ENCODE results near the gene INTS15.

The INTS15 gene

GRCh38 chr7:6619961-6620360 is 30.1 kb downstream of the INTS15 start:
- DNase-seq, result no peak

DNA sequence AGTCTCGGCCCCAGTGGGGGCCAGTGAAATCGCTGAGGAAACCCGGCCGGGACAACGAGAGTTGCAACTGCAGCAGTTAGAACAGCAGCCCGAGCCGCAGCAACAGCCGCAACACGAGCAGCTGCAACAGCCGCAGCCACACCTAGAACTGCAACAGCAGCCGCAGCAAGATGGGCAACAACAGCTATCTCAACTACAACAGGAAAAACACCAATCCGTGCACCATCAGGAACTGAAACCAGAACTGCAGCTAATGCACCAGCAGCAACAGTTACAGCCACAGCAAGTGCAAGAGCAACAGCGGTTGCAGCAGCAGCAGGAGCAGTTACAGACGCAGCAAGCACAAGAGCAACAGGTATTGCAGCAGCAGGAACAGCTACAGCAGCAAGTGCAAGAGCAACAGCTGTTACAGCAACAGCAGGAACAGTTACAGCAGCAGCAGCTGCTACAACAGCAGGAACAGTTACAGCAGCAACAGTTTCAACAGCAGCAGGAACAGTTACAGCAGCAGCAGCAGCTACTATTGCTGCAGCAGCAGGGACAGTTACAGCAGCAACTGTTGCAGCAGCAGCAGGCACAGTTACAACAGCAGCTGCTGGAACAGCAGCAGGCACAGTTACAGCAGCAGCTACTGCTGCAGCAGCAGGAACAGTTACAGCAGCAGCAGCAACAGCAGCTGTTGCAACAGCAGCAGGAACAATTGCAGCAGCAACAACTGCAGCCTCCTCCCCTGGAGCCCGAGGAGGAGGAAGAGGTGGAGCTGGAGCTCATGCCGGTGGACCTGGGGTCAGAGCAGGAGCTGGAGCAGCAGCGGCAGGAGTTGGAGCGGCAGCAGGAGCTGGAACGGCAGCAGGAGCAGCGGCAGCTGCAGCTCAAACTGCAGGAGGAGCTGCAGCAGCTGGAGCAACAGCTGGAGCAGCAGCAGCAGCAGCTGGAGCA is 31.6 kb downstream of the INTS15 start:
- no peak for DNase-seq

GRCh38 chr7:6622134-6622710 is 32.4 kb downstream of the INTS15 start:
- no peak for DNase-seq

DNA sequence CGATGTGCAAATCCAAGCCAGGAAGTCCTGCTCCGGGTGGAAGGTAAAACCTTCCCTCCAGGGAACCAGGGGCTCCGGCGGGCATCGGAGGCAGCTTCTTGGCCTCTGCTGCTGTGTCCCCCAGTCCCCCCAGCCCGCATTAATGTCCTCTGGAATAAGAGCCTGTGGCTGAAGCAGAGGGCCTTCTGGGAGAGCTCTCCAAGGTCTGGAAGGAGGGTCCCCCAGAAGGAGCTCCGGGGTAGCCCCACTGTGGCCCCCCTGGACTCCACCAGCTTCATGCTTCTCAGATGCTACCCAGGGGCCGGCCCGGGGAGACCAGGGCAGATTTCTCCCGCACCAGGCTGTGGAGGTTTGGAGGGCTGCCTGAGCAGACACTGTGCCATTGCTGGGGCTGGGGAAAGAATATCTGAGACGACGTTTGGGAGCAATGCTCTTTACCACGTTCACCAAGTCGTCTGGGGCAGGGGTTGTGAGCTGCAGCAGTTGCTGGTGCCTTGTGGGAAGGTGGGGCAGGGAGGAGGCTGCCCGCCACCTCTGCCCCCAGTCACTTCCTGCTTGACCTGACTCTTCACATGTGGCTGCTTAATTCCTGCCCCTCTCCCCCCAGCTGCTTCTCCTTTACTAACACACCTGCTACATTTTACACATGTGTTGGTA is 33.9 kb downstream of the INTS15 start:
- DNase-seq, result peak; percentile 29

DNA sequence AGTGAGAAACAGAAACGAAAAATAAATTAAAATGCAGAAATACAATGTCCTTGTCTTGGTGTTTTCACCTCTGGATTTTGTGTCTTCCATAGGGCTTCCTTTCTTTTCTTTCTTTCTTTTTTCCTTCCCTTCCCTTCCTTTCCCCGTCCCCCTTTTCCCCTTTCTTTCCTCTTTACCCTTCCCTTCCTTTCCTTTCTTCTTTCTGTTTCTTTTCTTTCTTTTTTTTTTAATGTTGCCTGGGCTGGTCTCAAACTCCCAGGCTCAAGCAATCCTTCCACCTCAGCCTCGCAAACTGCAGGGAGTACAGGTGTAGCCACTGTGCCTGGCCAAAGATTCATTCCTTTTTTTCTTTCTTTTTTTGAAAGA is 34.4 kb downstream of the INTS15 start:
- DNase-seq, result no peak

GRCh38 chr7:6628045-6628444 is 38.2 kb downstream of the INTS15 start:
- no peak for DNase-seq

DNA sequence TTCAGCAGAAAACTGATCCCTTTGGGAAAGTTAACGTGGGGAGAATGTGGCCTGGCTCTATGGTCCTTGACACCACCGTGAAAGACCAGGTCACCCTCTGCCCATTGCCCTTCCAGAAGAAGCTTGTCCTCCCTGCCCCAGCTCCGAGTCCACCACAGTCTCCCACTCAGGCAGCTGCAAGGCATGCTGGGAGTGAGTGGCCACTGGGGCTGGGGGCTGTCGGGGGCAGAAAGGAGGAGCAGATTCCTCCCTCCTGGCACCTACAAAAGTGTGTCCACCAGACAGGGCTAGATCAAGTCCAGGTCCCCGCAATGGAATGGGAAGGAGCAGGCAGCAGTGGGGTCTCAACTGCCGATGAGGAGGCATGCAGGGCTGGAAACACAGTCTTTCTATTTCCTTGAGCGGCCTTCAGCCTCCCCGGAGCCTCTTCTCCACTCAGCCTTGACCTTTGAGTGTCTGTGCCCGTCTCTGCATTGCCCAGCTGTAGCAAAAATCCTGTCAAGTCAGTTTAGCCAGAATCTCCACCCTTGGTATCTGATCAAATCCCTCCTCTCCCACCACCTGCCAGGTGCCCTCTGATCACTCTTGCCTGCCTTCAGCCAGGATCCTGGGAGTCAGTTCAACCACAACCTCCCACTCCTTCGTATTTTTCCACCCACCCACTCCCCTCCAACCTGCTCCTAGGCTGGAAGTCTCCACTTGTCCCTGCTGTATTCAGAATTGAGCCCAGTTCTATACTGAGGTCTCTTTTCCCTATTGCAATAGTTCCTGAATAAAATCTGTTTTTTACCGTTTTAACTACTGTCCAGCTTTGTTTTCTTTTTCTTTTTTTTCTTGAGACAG is 40.4 kb downstream of the INTS15 start:
- no peak for DNase-seq

GRCh38 chr7:6631605-6632004 is 41.8 kb downstream of the INTS15 start:
- no peak for DNase-seq

DNA sequence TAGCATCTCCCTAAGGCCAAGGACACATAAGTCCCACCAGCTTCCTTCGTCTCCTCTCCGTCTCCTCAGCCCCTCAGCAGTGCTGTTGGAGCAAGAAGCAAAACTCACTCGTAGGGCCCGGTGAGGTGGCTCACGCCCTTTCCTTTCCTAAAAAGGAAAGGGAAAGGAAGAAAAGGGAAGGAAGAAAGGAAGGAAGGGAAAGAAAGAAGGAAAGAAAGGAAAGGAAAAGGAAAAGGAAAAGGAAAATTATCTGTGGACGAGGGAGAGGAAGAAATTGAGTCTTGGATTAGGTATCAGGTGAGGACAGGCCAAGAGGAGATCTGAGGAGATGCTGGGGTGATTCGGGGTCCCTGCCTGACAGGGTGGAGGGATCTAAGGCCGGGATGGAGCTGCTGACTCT is 44.2 kb downstream of the INTS15 start:
- DNase-seq, result no peak

DNA sequence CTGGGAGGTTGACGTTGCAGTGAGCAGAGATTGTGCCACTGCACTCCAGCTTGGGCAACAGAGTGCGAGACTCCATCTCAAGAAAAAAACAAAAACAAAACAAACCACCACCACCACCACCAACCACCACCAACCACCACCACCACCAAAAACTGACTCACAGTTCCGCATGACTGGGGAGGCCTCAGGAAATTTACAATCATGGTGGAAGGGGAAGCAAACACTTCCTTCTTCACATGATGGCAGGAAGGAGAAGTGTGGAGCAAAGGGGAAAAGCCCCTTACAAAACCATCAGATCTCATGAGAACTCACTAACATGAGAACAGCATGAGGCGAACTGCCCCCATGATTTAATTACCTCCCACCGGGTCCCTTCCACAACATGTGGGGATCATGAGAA is 45.1 kb downstream of the INTS15 start:
- DNase-seq, result peak; percentile 65

- peak; percentile 66 for DNase-seq
Observed at GRCh38 chr7:6636741-6637543, 47.1 kb downstream of the INTS15 start, which contains the start of gene ZNF316. Gene ZNF316 (plus strand): TSS chr7:6637318. CDS start chr7:6642410, 5,092 bp downstream.

DNA sequence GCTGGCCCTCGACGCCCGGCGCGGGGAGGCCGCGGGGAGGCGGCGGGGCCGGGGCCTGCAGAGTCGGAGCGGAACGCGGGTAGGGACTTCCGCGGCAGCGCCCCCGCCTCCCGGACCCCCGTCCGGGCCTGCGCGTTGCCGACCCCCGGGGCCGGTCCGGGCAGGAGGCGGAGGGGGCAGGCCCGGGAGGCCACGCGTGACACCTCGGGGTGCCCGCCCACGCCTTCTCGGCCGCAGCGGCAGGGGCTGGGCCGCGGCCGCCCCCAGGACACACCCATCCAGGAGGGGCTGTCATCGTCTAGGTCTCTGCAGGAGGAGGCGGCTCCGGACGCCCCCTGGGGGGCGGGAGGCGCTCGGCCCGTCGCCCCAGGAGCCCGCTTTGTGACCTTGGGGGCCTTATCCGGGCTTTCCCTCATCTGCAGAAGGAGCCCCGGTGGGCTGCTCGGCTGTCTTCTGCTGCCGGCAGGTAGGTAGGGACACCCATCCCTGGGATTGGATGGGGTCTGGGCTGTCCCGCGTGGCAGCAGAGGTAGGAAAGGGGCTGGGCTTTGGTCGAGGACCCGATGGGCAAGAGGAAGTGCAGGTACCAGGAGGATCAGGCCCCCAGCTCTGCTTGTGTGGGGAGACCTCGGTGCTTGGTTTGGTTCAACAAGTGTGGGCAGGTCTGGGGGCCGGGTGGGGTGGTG is 47.9 kb downstream of the INTS15 start:
- DNase-seq, result peak; percentile 74

GRCh38 chr7:6639032-6639431 is 49.2 kb downstream of the INTS15 start:
- DNase-seq, result no peak

GRCh38 chr7:6639627-6640026 is 49.8 kb downstream of the INTS15 start:
- no peak for DNase-seq

- peak; percentile 25 for DNase-seq
Observed at GRCh38 chr7:6640246-6640721, 50.5 kb downstream of the INTS15 start.

DNA sequence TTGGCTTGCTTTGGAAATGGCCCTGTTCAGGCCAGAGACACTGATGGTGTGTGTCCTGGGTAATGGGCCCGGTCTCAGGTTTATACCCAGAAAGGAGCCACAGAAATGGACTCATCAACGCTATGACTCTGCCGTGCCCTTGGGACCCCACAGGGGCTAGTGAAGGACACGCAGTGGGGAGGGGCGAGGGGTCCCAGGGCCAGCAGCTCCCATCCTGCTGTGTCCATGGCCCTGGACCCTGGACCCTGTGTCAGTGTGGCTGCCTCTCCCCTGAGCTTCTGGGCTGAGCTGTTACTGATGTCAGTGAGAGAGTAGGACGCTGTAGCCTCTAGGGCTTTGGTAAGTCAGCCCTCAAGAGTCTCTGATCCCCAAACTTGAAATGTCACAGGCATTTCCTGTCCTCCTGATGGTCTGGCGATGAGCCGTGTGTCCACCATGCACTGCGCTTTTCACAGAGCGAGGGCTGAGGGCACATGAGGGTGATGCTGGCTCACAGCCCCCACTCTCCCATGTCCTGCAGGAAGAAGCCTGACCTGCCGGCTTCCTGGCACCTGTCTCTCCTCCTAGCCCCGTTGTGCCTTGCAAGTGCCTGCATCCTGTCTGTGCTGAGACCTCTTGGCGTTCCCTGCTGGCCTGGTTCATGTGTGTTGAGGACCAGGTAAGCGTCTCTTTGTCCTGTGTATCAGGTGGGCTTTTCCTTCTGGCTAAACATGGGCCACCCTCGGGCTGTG is 51.6 kb downstream of the INTS15 start:
- DNase-seq, result no peak

DNA sequence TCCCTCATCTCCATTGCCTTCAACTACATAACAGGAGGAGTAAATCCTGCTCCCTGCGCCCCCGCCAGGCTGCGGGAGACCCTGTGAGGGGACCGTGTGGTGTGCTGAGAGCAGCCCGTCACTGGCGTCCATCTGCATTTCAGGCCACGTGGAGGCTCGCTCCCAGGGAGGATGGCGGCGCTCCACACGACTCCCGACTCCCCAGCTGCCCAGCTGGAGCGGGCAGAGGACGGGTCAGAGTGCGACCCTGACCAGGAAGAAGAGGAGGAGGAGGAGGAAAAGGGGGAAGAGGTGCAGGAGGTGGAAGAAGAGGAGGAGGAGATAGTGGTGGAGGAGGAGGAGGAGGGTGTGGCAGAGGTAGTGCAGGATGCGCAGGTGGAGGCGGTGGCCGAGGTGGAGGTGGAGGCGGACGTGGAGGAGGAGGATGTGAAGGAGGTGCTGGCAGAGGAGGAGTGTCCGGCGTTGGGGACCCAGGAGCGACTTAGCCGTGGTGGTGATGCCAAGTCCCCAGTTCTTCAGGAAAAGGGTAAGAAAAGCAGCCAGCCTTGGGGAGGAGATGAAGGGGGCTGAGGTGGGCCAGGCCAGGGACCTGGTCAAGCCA is 52.5 kb downstream of the INTS15 start:
- no peak for DNase-seq

- no peak for DNase-seq
Observed at GRCh38 chr7:6642861-6643640, 53.2 kb downstream of the INTS15 start.

GRCh38 chr7:6643915-6644625 is 54.2 kb downstream of the INTS15 start:
- no peak for DNase-seq
